ENCODE measurements around the gene KDELR3. TPM values are rescaled to one million over a fixed set of nuclear protein-coding genes. Genes with fewer than 3 reads are reported as not detected.

KDELR3 gene
- 0.69 TPM for polyA plus RNA-seq (2012; ENCODE audit: low read depth, missing spikeins)

DNA sequence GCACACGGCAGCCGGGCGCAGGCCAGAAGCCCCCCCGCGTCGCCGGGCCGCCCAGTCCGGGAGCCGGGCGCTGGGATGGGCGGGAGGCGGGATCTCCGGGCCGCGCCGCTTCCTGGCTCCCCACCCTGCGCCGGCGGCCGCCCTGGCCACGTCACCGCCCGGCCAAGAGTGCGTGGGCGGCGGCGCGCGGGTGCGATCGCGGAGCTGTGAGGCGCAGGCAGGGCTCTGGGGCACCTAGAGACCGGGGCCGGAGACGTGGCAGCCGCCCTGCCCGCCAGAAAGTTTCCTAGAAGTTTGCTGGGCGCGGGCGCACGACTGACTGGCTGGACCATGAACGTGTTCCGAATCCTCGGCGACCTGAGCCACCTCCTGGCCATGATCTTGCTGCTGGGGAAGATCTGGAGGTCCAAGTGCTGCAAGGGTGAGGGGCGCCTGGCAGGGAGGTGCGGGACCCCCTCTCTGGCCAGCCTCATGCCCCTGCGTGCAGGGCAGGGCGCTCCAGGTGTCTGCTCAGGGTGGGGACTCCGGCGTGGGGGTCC is at the start of gene KDELR3:
KDELR3 (plus strand) TSS at position 193 of the 539 bp plus-strand sequence; CDS start at position 331, 138 bp downstream.
- DNase-seq (ENCODE audit: insufficient read length, low spot score) (peak; percentile 74), FAIRE-seq (no peak)

DNA sequence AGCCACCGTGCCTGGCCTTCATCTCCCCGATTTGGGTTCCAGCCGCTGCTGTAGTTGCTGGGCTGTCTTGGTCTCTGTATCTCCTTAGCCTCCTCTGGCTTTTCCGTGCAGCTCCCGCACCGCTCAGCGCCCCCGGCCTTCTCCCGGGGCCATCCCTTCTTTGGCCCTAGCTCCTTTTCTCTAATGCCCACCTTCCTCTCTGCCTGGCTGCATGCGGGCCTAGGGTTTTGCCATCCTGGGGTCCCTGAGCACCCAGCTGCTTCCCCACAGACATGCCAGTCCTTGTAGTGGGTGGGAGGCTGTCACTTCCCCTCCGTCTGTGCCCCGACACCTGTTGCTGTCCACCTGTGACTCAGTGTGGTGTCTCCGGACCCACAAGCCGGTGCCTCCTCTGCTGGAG is 49.3 kb upstream of the KDELR3 start:
- FAIRE-seq (no peak), DNase-seq (ENCODE audit: insufficient read length, low spot score) (no peak)
- TF ChIP-seq SPI1 (IDR thresholded peaks at IDR 0.05; ENCODE audit: low read depth, low read length) (no peak), POLR2AphosphoS5 (IDR thresholded peaks at IDR 0.05; ENCODE audit: low read depth, low read length) (no peak), TAF1 (IDR thresholded peaks at IDR 0.05; ENCODE audit: low read depth, low read length) (no peak), POU2F2 (IDR thresholded peaks at IDR 0.05; ENCODE audit: low read depth, low read length) (no peak), POLR2A (IDR thresholded peaks at IDR 0.05; ENCODE audit: low read depth, low read length) (no peak)

More for the DNA sequence above, at the start of gene KDELR3:
- no peak for TF ChIP-seq PAX5 (IDR thresholded peaks at IDR 0.05; ENCODE audit: insufficient read depth, low read length, severe bottlenecking)
- no peak for TF ChIP-seq SPI1 (IDR thresholded peaks at IDR 0.05; ENCODE audit: low read depth, low read length)

DNA sequence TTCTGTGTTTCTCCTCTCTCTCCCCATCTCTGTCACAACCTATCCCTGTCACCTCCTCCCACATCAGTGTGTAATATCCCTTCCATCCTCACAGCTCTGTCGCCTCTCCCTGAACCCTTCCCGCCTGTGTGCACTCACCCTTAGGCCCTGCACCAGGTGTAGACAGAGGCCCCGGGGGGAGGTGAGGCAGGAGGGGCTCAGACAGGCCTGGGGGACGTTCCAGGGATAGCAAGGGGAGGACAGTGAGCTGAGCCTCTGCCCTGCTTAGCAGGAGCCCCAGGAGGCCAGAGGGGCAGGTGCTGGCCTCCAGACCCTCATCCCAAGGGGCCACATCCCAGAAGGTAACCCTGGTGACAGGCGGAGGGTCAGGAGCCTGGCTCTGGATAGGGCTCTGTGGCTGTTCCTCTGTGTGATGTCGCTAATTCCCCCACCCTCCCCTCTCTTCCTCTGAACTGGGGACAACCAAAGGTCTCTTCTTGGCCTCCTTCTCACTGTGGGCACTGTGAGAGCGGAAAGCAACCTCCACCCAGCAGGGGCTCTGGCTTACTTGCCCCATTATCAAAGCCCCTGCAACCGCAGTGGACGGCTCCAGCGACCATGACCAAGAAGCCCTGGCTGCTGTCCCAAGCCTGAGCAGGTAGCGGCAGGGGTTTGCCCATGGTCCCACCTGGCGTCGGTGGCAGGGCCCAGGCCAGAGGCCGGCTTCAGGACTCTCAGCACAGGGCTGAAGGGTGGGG is 48.6 kb upstream of the KDELR3 start:
- TF ChIP-seq POLR2A (IDR thresholded peaks at IDR 0.05; ENCODE audit: low read depth, low read length) (no peak), PAX5 (IDR thresholded peaks at IDR 0.05; ENCODE audit: insufficient read depth, low read length, severe bottlenecking) (no peak), POLR2AphosphoS5 (IDR thresholded peaks at IDR 0.05; ENCODE audit: low read depth, low read length) (no peak), SPI1 (IDR thresholded peaks at IDR 0.05; ENCODE audit: low read depth, low read length) (no peak), TAF1 (IDR thresholded peaks at IDR 0.05; ENCODE audit: low read depth, low read length) (no peak), POU2F2 (IDR thresholded peaks at IDR 0.05; ENCODE audit: low read depth, low read length) (no peak)
- DNase-seq (ENCODE audit: insufficient read length, low spot score) (no peak), FAIRE-seq (no peak)

DNA sequence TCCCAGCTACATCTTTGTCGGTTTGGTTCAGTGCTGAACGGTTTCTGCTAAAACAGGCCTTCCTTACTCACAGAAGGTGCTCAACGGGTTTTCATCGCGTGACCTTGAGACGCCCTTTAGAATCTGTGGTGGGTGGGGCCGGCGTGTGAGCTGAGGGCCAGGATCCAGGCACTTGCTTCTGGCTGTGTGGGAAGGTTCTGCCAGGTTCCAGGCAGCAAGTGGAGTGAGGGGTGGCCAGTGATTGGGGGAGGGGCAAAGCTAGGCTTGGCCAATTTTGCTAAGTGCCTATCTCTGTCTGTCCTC is 48.1 kb upstream of the KDELR3 start:
- DNase-seq (ENCODE audit: insufficient read length, low spot score) (no peak), FAIRE-seq (no peak)
- TF ChIP-seq PAX5 (IDR thresholded peaks at IDR 0.05; ENCODE audit: insufficient read depth, low read length, severe bottlenecking) (no peak), POLR2AphosphoS5 (IDR thresholded peaks at IDR 0.05; ENCODE audit: low read depth, low read length) (no peak), POU2F2 (IDR thresholded peaks at IDR 0.05; ENCODE audit: low read depth, low read length) (no peak), POLR2A (IDR thresholded peaks at IDR 0.05; ENCODE audit: low read depth, low read length) (no peak), TAF1 (IDR thresholded peaks at IDR 0.05; ENCODE audit: low read depth, low read length) (no peak), SPI1 (IDR thresholded peaks at IDR 0.05; ENCODE audit: low read depth, low read length) (no peak)

DNA sequence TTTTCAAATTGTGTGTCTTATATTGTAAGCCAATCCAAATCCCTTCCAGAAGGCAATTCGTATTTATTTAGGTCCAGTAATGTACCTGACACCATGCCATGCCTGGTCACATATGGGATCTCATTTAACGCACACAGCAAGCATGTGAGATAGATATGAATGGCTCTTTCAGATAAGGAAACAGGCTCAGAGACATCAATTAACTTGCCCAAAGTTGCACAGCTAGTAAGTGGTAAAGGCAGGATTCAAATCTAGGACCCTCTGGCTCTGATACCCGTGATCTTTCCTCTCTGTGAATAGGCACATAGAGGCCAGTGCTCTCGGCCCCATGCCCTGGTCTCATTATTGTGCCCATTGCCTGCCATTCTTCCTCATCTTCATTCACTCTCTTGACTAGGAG is 47.2 kb upstream of the KDELR3 start:
- DNase-seq (ENCODE audit: insufficient read length, low spot score), result no peak
- no peak for FAIRE-seq
- TF ChIP-seq TAF1 (IDR thresholded peaks at IDR 0.05; ENCODE audit: low read depth, low read length) (no peak), PAX5 (IDR thresholded peaks at IDR 0.05; ENCODE audit: insufficient read depth, low read length, severe bottlenecking) (no peak), POLR2A (IDR thresholded peaks at IDR 0.05; ENCODE audit: low read depth, low read length) (no peak)

DNA sequence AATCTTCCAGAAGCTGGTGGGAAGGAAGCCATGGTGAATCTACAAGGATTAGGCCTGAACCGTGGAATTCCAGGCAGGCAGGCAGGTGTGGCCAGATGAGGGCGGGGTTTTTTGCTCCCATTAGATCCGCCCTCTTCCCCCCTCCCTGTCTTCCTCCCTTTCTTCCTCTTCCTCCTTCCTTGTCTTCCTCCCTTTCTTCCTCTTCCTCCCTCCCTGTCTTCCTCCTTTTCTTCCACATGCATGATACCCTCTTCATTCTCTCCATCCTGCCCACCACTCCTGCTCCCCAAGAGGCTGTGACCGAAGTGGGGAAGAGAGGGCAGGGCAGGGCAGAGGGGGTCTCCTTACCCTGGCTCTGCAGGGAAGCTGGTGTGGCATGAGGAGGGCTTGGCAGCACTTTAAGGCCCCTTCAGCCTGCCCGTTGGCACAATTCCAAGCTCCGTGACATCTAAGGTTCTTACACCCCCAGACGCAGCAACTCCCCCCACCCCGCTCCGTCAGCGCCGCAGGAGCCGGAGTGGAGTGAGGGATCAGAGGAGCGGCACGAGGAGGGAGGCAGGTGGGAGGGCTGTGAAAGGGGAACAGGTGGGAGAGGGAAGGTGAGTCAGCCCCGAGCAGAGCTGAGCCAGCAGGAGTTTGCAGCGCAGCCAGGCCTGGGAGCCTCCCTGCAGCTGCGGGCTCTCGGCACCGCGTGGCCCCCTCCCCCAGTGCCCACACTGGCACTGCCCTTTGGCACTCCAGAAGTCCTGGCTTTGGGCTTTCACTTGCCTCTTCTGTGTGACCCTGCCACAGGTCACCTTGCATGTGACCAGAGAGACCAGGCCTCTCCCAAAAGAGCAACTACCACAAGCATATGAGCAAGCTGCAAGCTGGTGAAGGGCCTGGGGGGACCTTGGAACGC is 45.0 kb upstream of the KDELR3 start:
- no peak for DNase-seq (ENCODE audit: insufficient read length, low spot score)
- no peak for FAIRE-seq
- TF ChIP-seq POU2F2 (IDR thresholded peaks at IDR 0.05; ENCODE audit: low read depth, low read length) (no peak), POLR2AphosphoS5 (IDR thresholded peaks at IDR 0.05; ENCODE audit: low read depth, low read length) (no peak), POLR2A (IDR thresholded peaks at IDR 0.05; ENCODE audit: low read depth, low read length) (no peak), SPI1 (IDR thresholded peaks at IDR 0.05; ENCODE audit: low read depth, low read length) (no peak), PAX5 (IDR thresholded peaks at IDR 0.05; ENCODE audit: insufficient read depth, low read length, severe bottlenecking) (no peak), TAF1 (IDR thresholded peaks at IDR 0.05; ENCODE audit: low read depth, low read length) (no peak)

DNA sequence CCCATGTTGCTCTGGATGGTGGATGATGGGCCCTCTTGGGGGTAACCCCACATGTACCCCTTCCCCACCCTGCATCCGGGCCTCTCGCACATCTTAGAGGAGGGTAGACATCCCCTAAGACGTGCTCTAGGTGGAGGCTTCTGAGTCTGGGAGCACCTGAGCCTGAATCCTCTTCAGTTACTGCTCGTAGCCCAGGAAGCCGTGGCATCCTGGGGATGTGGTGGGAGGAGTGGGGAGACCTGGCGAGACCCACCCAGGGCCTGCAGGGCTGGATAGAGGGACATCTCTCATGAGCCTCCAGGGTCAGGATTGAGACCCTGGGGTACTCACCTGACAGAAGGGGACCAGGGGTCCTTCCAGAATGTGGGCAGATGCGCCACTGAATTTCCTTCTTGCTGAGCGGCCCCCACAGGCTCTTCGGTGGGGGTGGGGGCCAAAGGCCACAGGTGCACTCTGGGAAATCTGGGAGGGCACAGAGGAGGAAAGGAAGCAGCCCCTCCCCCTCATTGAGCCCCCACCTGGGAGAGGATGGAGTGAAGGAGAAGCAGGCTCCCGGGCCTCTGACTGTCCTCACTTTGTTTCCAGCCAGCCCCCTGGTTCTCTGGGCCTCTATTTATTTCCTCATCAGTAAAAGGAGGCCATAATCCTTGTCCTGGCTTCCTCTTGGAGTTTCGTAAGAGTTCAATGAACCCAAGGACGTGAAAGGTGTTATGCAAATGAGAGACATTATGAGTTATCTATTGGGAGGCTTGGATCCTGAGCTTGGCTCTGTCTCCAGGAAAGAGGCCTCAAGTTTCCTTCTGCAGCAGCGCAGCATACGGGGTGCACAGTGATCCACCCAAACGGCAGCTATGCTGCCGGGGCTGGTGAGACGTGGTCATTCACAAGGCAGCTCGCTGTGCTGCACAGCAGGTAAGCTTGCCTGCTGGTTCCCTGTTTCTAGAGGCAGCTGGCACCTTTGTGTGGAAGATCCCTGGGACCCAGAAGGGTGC is 44.1 kb upstream of the KDELR3 start:
- TF ChIP-seq POLR2A (IDR thresholded peaks at IDR 0.05; ENCODE audit: low read depth, low read length) (no peak), TAF1 (IDR thresholded peaks at IDR 0.05; ENCODE audit: low read depth, low read length) (no peak), SPI1 (IDR thresholded peaks at IDR 0.05; ENCODE audit: low read depth, low read length) (no peak), POLR2AphosphoS5 (IDR thresholded peaks at IDR 0.05; ENCODE audit: low read depth, low read length) (no peak), PAX5 (IDR thresholded peaks at IDR 0.05; ENCODE audit: insufficient read depth, low read length, severe bottlenecking) (no peak), POU2F2 (IDR thresholded peaks at IDR 0.05; ENCODE audit: low read depth, low read length) (no peak)
- no peak for DNase-seq (ENCODE audit: insufficient read length, low spot score)
- FAIRE-seq, result no peak

DNA sequence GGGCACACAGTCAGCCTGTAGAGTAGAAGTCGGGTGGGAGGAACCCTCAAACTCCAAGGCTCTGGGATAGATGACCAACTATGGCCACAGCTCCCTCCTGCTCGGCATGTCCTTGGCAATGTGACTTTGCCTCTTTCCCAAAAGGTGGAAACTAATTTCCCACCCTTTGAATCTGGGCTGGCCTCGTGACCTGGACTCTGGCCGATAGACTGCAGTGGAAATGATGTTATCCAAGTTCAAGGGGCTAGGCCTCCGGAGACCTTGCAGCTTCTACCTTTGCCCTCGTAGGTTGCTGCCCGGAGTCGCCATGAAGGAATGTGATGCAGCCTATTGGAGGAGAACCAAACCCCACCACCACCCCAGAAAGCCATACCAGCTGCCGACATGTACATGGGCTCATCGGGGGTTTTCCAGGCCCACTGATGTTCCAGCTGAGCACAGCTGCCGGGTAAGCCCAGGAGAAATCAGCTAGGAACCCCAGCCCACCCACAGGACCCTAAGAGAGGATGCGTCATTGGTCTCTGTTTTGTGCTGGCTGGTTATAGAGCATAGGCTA is 43.3 kb upstream of the KDELR3 start:
- DNase-seq (ENCODE audit: insufficient read length, low spot score) (no peak), FAIRE-seq (no peak)
- TF ChIP-seq POU2F2 (IDR thresholded peaks at IDR 0.05; ENCODE audit: low read depth, low read length), result no peak

DNA sequence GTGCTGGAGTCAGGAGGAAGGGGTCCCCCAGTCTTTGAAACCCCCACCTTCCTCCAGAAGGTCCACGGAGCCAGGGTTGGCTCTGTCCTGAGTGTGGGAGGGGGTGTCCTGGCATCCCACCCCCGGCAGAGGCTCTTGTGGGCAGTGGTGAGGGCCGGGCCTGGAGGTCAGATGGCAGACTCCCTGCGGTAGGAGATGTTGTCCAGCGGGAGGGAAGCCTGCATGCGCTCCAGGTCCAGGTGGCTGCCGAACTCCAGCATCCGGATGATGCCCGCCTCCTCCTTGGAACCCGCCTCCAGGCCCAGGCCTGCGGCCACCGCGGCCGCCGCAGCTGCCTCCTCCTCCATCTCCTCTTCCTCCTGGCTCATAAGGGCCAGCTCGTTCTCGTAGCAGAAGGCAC is 41.3 kb upstream of the KDELR3 start:
- DNase-seq (ENCODE audit: insufficient read length, low spot score) (no peak), FAIRE-seq (no peak)
- TF ChIP-seq POU2F2 (IDR thresholded peaks at IDR 0.05; ENCODE audit: low read depth, low read length) (no peak), POLR2AphosphoS5 (IDR thresholded peaks at IDR 0.05; ENCODE audit: low read depth, low read length) (no peak), TAF1 (IDR thresholded peaks at IDR 0.05; ENCODE audit: low read depth, low read length) (no peak), PAX5 (IDR thresholded peaks at IDR 0.05; ENCODE audit: insufficient read depth, low read length, severe bottlenecking) (no peak), POLR2A (IDR thresholded peaks at IDR 0.05; ENCODE audit: low read depth, low read length) (no peak), SPI1 (IDR thresholded peaks at IDR 0.05; ENCODE audit: low read depth, low read length) (no peak)
